ENCODE data around the gene SPNS2. TPM values are rescaled to one million over a fixed set of nuclear protein-coding genes. Genes with fewer than 3 reads are reported as not detected.
A peak's percentile ranks its signal among the peaks of the same experiment; 100 is the strongest.

Gene SPNS2
- total RNA-seq, 2 experiments from 2014 or later = 0.15 to 0.60 TPM

GRCh38 chr17:4476017-4476416, 22.7 kb upstream of the SPNS2 start:
- Mint-ChIP-seq H3K4me1 (peaks cover 9% of the 10 kb centered on the region), H3K36me3 (ENCODE audit: low read depth) (no peaks in the 10 kb centered on the region), H3K4me3 (no peak overlapping the region), H3K9me3 (no peaks in the 10 kb centered on the region), H3K27ac (no peak overlapping the region), H3K27me3 (peaks cover 5% of the 10 kb centered on the region)
- ChIA-PET POLR2A (no interaction called here), CTCF (no interaction called here)
- no peak for DNase-seq

- Mint-ChIP-seq H3K27me3 (peaks cover 5% of the 10 kb centered on the region), H3K9me3 (no peaks in the 10 kb centered on the region), H3K36me3 (ENCODE audit: low read depth) (no peaks in the 10 kb centered on the region), H3K4me1 (peaks cover 15% of the 10 kb centered on the region), H3K27ac (no peak overlapping the region), H3K4me3 (no peak overlapping the region)
- POLR2A ChIA-PET = interaction anchor here (0.5 kb wide), 1 partner anchor 221 kb away, joined by 3 read pairs; no protein-coding TSS in a partner anchor
- DNase-seq = no peak
- CTCF ChIA-PET = no interaction called here
These were observed 22.1 kb upstream of the SPNS2 start for GRCh38 chr17:4476511-4477070.

- Mint-ChIP-seq H3K27me3 (peaks cover 3% of the 10 kb centered on the region), H3K27ac (no peak overlapping the region), H3K4me1 (peaks cover 22% of the 10 kb centered on the region), H3K9me3 (no peaks in the 10 kb centered on the region), H3K36me3 (ENCODE audit: low read depth) (no peaks in the 10 kb centered on the region), H3K4me3 (no peak overlapping the region)
- ChIA-PET CTCF (interaction anchor here (0.6 kb wide), 1 partner anchor 56 kb away, joined by 3 read pairs; no protein-coding TSS in a partner anchor), POLR2A (no interaction called here)
- no peak for DNase-seq
These were observed 21.4 kb upstream of the SPNS2 start for GRCh38 chr17:4477255-4477791.

GRCh38 chr17:4478318-4478830, 20.3 kb upstream of the SPNS2 start:
- ChIA-PET CTCF (interaction anchor here (0.7 kb wide), 1 partner anchor 83 kb away, joined by 7 read pairs; no protein-coding TSS in a partner anchor), POLR2A (no interaction called here)
- Mint-ChIP-seq H3K4me3 (no peak overlapping the region), H3K36me3 (ENCODE audit: low read depth) (no peaks in the 10 kb centered on the region), H3K27ac (no peak overlapping the region), H3K9me3 (no peaks in the 10 kb centered on the region), H3K4me1 (peaks cover 29% of the 10 kb centered on the region), H3K27me3 (peaks cover 3% of the 10 kb centered on the region)
- DNase-seq = no peak

GRCh38 chr17:4479340-4479981, 19.2 kb upstream of the SPNS2 start:
- H3K27ac Mint-ChIP-seq = peak overlapping the region; percentile 16
- no peaks in the 10 kb centered on the region for H3K36me3 Mint-ChIP-seq (ENCODE audit: low read depth)
- no peak overlapping the region for H3K4me3 Mint-ChIP-seq
- no peak for DNase-seq
- POLR2A ChIA-PET = no interaction called here
- no peaks in the 10 kb centered on the region for H3K9me3 Mint-ChIP-seq
- peaks cover 32% of the 10 kb centered on the region for H3K4me1 Mint-ChIP-seq
- CTCF ChIA-PET = no interaction called here
- H3K27me3 Mint-ChIP-seq = peaks cover 3% of the 10 kb centered on the region

GRCh38 chr17:4479982-4480751, 18.5 kb upstream of the SPNS2 start:
- Mint-ChIP-seq H3K9me3 (no peaks in the 10 kb centered on the region), H3K4me3 (no peak overlapping the region), H3K36me3 (ENCODE audit: low read depth) (no peaks in the 10 kb centered on the region), H3K27me3 (no peaks in the 10 kb centered on the region), H3K27ac (no peak overlapping the region), H3K4me1 (peaks cover 38% of the 10 kb centered on the region)
- CTCF ChIA-PET = interaction anchor here (1.2 kb wide), 1 partner anchor 56 kb away, joined by 3 read pairs; no protein-coding TSS in a partner anchor
- DNase-seq = no peak
- POLR2A ChIA-PET = interaction anchor here (1.2 to 1.9 kb wide), 3 partner anchors 11 to 338 kb away, joined by 3 to 5 read pairs (median 4); no protein-coding TSS in a partner anchor

GRCh38 chr17:4480929-4481898, 17.5 kb upstream of the SPNS2 start:
- no peaks in the 10 kb centered on the region for H3K27me3 Mint-ChIP-seq
- CTCF ChIA-PET = interaction anchor here (0.6 to 1.2 kb wide), 4 partner anchors 22 to 338 kb away, joined by 3 to 4 read pairs (median 3); no protein-coding TSS in a partner anchor
- peaks cover 46% of the 10 kb centered on the region for H3K4me1 Mint-ChIP-seq
- peak; percentile 71 for DNase-seq
- peaks cover 5% of the 10 kb centered on the region for H3K36me3 Mint-ChIP-seq (ENCODE audit: low read depth)
- peak overlapping the region; percentile 57 for H3K4me3 Mint-ChIP-seq
- peak overlapping the region; percentile 81 for H3K27ac Mint-ChIP-seq
- H3K9me3 Mint-ChIP-seq = no peaks in the 10 kb centered on the region
- POLR2A ChIA-PET = interaction anchor here (0.8 to 1.9 kb wide), 8 partner anchors 10 to 339 kb away, joined by 3 to 5 read pairs (median 3); partner anchors contain the start of gene UBE2G1

- Mint-ChIP-seq H3K4me1 (peaks cover 55% of the 10 kb centered on the region), H3K36me3 (ENCODE audit: low read depth) (peaks cover 5% of the 10 kb centered on the region), H3K9me3 (no peaks in the 10 kb centered on the region), H3K27ac (no peak overlapping the region), H3K27me3 (no peaks in the 10 kb centered on the region), H3K4me3 (no peak overlapping the region)
- CTCF ChIA-PET = interaction anchor here (0.6 to 0.7 kb wide), 3 partner anchors 23 to 142 kb away, joined by 3 to 4 read pairs (median 4); no protein-coding TSS in a partner anchor
- no peak for DNase-seq
- POLR2A ChIA-PET = no interaction called here
These were observed 16.2 kb upstream of the SPNS2 start for GRCh38 chr17:4482338-4483011.

- POLR2A ChIA-PET = interaction anchor here (0.8 kb wide), 1 partner anchor 40 kb away, joined by 3 read pairs; no protein-coding TSS in a partner anchor
- Mint-ChIP-seq H3K4me3 (no peak overlapping the region), H3K36me3 (ENCODE audit: low read depth) (peaks cover 5% of the 10 kb centered on the region), H3K27ac (no peak overlapping the region), H3K4me1 (peaks cover 55% of the 10 kb centered on the region), H3K27me3 (no peaks in the 10 kb centered on the region), H3K9me3 (no peaks in the 10 kb centered on the region)
- DNase-seq = no peak
- CTCF ChIA-PET = interaction anchor here (0.6 kb wide), 1 partner anchor 60 kb away, joined by 4 read pairs; no protein-coding TSS in a partner anchor
These were observed 15.5 kb upstream of the SPNS2 start for GRCh38 chr17:4483012-4483840.

- Mint-ChIP-seq H3K27ac (peak overlapping the region; percentile 69), H3K36me3 (ENCODE audit: low read depth) (peaks cover 5% of the 10 kb centered on the region), H3K27me3 (no peaks in the 10 kb centered on the region), H3K4me1 (peaks cover 46% of the 10 kb centered on the region), H3K9me3 (no peaks in the 10 kb centered on the region), H3K4me3 (peak overlapping the region; percentile 80)
- DNase-seq = peak; percentile 64
- ChIA-PET POLR2A (interaction anchor here (0.7 to 1.4 kb wide), 5 partner anchors 14 to 68 kb away, joined by 3 to 6 read pairs (median 3); no protein-coding TSS in a partner anchor), CTCF (no interaction called here)
These were observed 12.7 kb upstream of the SPNS2 start for GRCh38 chr17:4485676-4486646.
